Sigmoid colon (tissue), 4 donors: Measurements from ENCODE around the gene LPO.

Experiments used
- CTCF ChIP-seq, 4 experiments: fragments of 450-650 bp in 3 of 4; fragments of 200-600 bp in 1 of 4; IDR thresholded peaks; one replicate each; pipeline ENCODE4 v1.5.1; 2016 to 2019; ENCODE audit warnings: antibody characterized with exemption in 4 of 4, mild to moderate bottlenecking in 3 of 4, moderate library complexity in 2 of 4
- EP300 ChIP-seq, 4 donors: sonication (generic); formaldehyde crosslinking; IDR thresholded peaks; one replicate each; pipeline ENCODE4 v1.6.1; 2017; ENCODE audit warnings: antibody characterized with exemption in 4 of 4
- POLR2A ChIP-seq, 2 donors: fragments of 450-650 bp; IDR thresholded peaks; one replicate each; pipeline ENCODE4 v1.6.1; 2016; ENCODE audit warnings: antibody characterized with exemption in 2 of 2, mild to moderate bottlenecking in 2 of 2, moderate library complexity in 2 of 2
- POLR2AphosphoS5 ChIP-seq, 4 donors: sonication (generic); formaldehyde crosslinking; IDR thresholded peaks; one replicate each; pipeline ENCODE4 v1.6.1; 2017; ENCODE audit warnings: antibody characterized with exemption in 4 of 4

GRCh38 chr17:58247511-58248363, 9.4 kb downstream of the LPO start:
- TF ChIP-seq POLR2AphosphoS5 (IDR thresholded peaks at IDR 0.05) (no peak), CTCF (IDR thresholded peaks at IDR 0.05) (no peak), POLR2A (IDR thresholded peaks at IDR 0.05) (no peak), EP300 (IDR thresholded peaks at IDR 0.05) (no peak)
